HG03064 (cell line): ENCODE results near the gene OR10H1.
"Not testable (repeated sequence)": the region's sequence is repeated elsewhere in the genome, so short reads cannot be mapped to it uniquely, and the experiment has no call there.

Source experiments
- ATAC-seq: cut with Tn5 transposase; IDR thresholded peaks from one replicate; pipeline ENCODE4 v1.9.1; 2021; ENCODE audit warnings: low read depth; ENCODE audit not compliant: unreplicated experiment

The OR10H1 gene

DNA sequence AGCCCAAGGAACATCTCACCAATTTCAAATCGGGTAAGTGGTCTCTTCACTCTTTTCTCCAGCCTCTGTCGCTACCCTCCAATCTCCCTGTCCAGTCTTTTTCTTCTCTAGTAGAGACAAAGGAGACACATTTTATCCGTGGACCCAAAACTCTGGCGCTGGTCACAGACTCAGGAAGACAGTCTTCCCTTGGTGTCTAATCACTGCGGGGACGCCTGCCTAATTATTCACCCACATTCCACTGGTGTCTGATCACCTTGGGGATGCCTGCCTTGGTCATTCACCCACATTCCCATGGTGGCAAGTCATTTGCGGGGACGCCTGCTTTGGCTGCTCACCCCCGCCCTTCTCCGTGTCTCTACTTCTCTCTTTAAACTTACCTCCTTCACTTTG, 13.8 kb upstream of the OR10H1 start:
- no peak for ATAC-seq

DNA sequence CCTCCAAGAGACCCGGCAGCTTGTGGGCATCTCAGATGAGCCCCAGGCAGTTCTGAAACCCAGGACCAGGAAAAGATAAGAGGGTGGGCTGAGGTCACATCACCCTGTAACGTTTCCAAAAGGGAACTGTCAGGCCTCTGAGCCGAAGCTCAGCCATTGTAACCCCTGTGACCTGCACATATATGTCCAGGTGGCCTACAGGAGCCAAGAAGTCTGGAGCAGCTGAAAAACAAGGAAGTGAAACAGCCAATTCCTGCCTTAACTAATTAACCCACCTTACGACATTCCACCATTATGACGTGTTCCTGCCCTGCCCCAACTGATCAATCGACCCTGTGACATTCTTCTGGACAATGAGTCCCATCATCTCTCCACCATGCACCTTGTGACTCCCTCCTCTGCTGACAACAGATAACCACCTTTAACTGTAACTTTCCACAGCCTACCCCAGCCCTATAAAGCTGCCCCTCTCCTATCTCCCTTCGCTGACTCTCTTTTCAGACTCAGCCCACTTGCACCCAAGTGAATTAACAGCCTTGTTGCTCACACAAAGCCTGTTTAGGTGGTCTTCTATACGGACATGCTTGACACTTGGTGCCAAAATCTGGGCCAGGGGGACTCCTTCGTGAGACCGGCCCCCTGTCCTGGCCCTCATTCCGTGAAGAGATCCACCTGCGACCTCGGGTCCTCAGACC, 13.3 kb upstream of the OR10H1 start:
- ATAC-seq: not testable (repeated sequence)

DNA sequence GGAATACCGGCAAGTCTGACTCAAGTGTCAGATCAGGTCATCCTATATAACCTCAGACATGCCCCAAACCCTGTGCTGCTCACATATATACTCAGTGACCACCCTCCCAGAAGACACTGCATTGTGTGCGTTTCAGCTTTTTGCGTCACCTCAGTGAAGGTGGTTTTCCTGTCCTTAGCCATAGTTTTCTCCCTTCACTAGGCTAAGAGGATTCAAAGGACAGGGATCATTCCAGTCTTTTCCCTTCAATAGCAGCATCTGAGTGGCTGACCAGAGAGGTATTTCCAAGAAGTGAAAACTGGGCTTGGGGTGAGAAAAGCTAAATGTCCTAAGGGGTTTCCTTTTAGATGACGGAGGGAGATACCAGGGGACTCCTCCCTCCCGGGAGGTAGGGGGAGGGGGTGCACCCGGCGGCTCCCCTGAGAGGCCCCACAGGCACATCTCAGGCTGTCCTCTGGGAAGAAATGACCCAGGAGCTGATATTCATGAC, 12.7 kb upstream of the OR10H1 start:
- no peak for ATAC-seq

DNA sequence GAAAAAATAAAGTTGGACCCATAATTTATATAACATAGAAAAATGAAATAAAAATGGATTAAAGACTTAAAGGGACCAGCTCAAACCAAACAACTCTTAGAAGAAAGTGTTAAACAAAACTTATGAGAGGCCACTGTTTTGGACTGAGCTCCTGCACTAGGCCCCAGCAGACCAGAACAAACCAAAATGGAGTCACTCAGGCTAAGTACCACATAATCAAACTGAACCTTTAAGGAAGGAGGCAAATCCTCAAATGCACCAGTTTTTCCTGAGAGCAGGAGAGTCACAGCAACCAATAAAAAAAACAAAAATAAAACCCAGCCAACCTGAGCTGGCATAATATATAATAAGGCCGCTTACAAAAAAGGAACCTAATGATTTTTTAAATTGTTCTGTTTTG, 10.3 kb upstream of the OR10H1 start:
- ATAC-seq: no peak

DNA sequence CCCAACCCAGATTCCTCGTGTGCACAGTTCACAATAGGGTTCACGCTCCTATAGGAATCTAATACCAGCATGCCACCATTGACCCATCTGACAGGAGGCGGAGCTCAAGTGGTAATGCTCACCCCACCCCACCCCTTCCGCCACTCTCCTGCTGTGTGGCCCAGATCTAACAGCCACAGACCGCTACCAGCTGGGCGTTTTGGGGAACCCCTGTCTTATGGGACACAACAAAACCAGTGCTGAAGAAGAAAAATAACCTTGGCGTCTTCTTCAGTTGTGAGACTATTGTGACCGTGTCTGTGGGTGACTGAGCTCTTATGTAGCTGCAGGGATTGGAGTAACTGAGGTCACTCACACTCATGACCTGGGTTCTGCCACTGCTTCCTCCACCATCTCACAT, 5.2 kb upstream of the OR10H1 start:
- ATAC-seq: no peak

DNA sequence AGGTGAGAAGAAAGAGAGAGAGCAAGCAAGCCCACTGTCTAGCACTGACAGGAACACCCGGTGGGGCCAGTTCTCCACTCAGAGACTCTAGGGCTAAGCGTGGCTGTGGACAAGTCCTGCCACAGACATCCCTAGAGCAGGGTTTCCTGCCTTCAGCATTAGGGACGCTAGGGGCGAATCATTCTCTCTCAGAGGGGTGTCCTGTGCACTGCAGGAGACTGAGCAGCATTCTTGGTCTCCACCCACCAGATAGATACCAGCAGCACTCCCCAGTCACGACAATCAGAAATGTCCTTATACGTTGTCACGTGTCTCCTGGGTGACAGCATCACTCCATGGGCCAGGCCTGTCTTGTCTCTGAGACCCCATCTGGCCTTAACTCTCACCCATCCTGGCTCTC, 1.5 kb downstream of the OR10H1 start:
- ATAC-seq: no peak

DNA sequence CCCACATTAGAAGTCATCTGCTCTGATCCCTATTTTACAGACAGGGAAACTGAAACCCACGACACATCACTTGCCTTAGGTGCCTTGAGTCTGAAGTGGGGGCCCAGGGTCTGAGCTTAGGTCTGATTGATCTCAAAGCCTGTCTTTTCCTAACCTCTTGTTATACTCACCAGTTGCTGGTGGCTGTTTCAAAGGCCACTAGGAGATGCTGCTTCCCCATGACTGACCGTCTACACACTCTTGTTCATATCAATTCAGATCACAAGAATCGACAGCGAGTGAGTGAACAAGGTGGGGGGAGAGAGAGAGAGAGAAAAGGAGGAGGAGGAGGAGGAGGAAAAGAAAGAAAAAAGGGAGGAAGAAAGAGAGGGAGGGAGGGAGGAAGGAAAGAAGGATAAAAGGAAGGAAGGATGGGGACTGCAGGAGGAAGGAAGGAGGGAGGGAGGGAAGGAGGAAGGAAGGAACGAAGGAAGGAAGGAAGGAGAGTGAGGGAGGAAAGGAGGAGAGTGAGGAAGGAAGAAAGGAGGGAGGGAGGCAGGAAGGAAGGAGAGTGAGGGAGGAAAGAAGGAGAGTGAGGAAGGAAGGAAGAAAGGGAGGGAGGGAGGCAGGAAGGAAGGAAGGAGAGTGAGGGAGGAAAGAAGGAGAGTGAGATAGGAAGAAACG, 3.3 kb downstream of the OR10H1 start:
- ATAC-seq: no peak

DNA sequence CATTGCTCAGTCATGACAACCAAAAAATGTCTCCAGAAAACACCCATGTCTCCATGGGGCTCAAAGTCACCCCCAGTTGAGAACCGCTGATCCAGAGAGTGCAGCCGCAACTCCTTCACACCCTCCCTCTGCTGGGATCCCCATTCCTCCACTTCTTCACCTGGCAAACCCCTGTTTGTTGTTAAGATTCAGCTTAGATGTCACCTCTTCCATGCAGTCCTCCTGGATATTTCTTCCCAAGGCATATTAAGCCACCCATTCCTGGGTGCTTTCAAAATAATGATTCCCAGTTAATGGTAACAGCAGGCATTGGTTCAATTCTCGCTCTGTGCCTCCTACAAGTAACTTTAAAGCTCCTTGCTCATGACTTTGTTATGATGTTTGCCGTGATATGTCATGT, 4.0 kb downstream of the OR10H1 start:
- no peak for ATAC-seq

DNA sequence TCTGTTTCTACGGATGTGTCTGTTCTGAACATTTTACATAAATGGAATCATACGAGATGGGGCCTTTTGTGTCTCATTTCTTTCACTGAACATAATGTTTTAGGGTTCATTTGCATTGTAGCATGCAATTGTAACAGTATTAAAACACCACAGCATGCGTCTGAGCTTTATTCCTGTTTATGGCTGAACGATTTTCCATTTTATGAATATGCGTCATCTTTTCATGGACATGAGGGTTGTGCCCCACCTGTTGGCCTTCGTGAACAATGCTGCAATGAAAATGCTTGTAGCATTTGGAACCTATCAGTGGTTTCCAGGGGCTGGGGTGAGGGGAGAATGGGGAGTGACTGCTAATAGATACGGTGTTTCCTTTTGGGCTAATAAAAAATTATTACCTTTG, 5.1 kb downstream of the OR10H1 start:
- ATAC-seq: no peak

DNA sequence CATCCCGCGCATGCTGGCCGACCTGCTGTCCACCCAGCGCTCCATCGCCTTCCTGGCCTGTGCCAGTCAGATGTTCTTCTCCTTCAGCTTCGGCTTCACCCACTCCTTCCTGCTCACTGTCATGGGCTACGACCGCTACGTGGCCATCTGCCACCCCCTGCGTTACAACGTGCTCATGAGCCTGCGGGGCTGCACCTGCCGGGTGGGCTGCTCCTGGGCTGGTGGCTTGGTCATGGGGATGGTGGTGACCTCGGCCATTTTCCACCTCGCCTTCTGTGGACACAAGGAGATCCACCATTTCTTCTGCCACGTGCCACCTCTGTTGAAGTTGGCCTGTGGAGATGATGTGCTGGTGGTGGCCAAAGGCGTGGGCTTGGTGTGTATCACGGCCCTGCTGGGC, 21.2 kb downstream of the OR10H1 start:
- not testable (repeated sequence) for ATAC-seq

DNA sequence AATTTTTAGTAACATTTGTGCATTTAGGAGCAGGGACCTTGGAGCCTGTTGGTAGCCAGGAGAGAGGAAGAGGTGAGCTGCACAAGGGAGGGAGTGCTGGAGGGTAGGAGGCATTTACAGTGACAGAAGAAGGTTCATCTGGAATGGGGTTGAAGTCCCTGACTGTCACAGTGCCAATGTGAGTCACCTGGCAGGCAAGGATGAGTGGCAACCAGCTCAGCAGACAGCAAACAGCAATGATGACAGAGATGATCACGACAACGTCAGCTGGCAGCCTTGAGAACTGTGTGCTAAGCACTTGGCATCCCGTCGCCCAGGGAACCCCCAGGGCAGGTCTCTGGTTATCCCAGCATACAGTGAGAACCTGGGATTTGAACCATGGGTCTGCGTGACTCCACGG, 25.4 kb downstream of the OR10H1 start:
- ATAC-seq: no peak

DNA sequence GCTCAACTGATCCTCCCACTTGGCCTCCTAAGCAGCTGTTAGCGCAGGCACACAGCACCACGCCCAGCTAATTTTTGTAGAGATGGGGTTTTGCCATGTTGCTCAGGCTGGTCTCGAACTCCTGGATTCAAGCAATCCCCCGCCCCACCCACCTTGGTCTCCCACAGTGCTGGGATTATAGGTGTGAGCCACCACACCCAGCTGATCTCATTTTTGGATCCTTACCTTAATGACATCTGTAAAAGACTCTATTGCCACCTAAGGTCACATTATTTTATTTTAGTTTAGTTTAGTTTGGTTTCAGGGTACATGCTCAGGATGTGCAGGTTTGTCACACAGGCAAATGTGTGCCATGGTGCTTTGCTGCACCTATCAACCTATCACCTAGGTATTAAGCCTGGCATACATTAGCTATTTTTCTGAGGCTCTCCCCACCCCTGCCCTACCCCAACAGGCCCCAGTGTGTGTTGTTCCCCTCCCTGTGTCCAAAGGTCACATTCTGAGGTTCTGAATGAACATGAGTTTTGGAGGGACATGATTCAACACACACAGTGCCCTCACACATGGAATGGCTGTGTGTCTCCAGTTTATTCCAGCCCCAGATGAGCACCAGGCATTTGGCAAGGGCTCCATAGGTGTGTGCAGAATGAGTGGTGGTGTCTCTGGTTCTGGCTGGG, 26.7 kb downstream of the OR10H1 start:
- no peak for ATAC-seq

DNA sequence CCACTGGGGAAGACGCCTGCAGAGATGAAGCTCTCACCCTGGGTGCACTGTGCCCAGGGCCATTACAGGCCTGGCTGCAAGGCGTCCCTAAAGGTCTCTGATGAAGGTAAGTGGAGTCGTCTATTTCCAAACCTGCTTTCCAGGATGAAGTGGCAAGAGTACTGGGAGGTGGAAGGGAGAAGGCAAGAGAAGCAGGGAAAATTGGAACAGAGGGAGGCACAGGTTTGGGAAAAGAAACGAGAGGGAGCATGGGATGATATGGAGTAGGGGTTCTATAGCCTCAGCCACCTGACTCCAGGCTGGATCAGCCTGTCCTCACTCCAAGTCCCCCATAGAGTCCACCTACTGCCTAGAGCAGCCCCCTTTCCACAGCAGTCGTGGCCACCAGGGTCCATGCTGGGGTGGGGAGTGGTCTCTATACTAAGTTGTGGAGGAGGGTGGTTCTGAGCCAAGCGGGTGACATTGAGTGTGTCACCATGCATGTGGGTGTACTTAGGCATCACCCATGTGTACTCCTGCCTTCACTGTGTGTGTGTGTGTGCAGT, 27.8 kb downstream of the OR10H1 start, which contains the start of gene OR10H5:
TSS of gene OR10H5 (plus strand) at position 51 of the 545 bp plus-strand sequence. CDS start 6,388 bp downstream, outside the sequence.
- no peak for ATAC-seq

DNA sequence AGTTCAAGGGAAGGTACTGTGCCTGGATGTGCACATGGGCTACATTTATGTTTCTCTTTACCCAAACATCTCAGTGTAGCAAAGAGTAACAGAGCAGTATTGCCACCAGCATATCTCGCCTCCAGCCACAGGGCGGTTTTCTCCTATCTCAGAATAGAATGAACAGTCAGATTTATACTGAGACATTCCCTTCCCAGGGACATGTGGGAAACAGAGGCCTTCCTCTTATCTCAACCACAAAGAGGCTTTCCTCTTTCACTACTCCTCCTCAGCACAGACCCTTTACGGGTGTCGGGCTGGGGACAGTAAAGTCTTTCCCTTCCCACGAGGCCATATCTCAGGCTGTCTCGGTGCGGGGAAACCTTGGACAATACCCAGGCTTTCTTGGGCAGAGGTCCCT, 32.6 kb downstream of the OR10H1 start:
- ATAC-seq: not testable (repeated sequence)

DNA sequence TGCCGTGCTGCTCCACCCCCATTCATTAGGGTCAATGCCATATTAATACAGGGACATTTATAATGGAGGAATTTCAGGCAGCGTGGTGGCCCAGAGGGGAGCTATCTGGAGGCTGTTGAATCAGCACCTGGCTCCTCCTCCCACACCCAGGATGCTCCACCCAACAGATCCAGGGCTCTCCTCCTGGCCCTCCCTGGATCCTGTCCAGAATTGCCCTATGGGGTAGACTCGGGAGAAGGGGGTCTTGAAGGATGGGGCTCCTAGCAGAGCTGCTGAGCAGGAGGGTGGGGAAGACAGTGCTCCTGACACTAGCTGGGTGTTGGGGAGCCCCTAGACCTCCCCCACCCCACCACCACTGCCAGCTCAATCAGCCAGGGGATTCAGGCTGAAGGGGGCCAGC, 33.3 kb downstream of the OR10H1 start:
- no peak for ATAC-seq

DNA sequence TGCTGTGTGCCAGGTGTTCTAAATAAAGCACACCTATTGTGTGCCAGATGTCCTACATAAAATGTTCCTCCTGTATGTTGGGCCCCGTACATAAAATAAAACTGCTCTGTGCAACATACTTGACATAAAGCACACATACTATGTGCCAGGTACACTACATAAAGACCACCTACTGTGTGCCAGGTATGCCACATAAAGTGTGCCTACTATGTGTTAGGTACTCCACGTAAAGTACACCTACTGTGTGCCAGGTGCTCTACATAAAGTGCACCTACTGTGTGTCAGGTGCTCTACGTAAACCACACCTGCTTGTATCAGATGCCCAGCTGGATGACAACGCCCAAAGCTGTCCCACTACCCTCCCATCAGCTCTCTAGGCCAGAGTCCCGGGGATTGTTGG, 33.8 kb downstream of the OR10H1 start:
- no peak for ATAC-seq

DNA sequence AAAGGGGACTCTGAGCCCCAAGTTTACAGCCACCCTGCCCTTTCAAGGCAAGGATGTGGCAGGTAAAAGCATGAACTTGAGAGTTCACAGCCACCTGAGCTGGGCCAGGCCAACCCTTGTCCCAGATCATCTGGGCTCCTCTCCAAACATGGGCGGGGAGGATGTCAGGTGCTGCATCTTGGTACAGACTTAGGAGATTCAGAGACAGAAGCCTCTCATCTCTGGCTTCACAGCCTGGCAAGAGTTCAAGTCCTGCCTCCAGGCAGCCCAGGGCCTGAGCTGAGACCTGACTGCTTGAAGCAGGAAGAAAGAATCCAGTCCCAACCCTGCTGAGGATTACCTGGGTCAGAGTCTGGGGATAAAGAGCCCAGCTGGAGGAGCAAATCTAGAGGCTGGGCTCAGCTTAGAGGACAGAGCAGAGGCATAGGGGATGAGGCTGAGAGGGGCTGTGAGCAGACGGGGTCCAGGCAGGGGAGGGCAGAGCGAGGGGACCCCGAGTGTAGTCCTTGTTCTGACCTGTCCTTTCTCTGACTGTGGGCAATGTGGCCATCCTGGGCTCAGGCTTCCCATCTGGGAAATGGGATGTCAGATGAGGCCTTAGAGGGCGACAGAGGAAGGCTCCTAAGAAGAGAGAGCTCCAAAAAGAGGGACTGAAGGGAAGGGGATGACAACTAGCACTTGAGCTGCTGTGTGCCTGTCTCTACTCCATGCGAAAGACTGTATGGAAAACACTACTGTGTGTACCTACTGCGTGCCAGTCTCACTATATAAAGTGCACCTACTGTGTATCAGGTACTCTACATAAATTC, 34.6 kb downstream of the OR10H1 start:
- ATAC-seq: no peak

DNA sequence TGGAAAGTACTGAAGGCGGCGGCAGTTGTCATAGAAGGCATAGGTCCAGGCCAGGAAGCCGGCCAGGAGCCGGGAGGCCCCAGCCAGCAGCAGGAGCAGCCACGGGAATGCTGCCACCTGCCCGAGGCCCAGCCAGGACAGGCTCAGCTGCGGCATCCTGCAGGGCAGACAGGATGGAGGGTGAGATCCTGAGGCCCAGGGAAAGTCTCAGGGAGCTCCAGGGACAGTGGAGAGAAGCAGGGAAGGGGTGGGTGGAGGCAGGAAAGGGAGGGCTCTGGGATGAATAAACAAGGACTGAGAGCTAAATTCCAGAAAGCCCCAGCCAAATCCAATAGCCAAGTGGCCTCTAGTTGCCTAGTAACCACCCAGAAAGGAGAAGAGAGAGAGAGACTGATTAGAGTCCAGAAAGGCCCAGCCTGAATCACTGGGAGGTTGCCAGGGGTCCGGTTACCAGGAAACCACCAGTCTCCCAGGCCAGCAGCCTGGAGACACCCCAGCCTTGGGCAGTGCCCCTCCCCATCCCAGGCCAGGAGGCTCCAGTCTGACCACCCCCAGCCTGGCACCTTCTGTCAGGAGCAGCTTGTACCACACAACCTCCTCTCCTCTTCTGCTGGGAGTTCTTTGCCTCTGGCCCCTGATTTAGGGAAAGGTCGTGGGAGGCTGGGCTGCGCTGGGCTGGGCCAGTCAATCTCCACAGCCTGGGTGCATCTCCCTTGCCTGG, 35.5 kb downstream of the OR10H1 start:
- no peak for ATAC-seq

DNA sequence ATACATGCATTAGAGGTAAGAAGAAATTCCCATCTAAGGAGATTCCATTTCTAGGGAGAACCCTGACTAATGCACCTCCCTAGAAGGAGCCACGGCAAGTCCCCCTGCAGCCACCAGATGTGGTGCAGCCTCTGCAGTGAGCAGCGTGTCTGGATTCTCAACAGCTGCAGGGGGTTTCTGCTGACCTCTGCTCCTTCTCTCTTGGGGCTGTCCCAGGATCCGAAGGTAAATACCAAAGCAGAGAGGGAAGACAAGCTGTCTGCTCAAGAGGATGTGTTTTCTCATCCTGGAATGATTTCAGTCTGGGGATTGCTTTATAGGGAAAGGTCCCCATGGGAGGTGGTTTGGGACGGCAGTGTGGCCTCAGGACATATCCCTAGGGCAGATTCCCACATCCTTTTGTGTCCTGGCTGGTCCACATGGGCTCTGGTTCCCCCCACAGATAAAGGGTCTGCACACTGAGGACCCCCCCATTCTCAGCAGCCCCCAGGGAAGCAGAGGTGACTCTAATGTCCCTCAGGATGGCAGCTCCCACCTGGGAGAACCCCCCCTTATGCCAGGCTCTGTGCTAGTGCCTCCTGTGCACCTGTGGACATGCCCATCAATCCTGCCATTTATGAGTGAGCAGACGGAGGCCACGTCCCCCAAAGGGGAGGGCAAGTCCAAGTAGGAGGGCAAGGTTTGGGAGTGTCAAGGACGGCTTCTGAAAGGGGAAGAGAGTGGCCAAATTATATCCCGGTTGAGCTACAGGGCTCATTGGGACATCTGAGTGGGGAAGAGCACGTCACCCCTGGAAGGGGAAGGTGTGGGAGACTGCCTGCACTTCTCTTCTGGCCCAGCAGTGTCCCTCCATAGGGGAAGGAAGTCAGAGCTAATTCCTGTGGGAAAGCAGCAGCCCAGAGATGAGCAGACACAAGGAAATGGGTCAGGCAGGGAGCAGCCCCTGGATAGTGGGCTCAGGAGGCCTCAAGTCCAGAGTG, 38.2 kb downstream of the OR10H1 start:
- no peak for ATAC-seq
